Stimulated activated CD4-positive, alpha-beta T cell treated with anti-CD3 and anti-CD28 coated beads, TNF-alpha, amount 100 ng/mL, for 4 hours (primary cell): ENCODE data around the gene PHKB.
"Not testable (repeated sequence)": the region's sequence is repeated elsewhere in the genome, so short reads cannot be mapped to it uniquely, and the experiment has no call there.

Experiments used
- DNase-seq, 3 experiments: peaks; one replicate each; pipeline ENCODE4 v3.0.0-alpha.2; 2020; ENCODE audit warnings: low read depth in 3 of 3

Gene PHKB

GRCh38 chr16:47681571-47681970, 220.4 kb downstream of the PHKB start:
- not testable (repeated sequence) for DNase-seq

- DNase-seq: no peak
Measured at GRCh38 chr16:47687694-47688093, 226.6 kb downstream of the PHKB start.

- no peak for DNase-seq
Measured at GRCh38 chr16:47693226-47693625, 232.1 kb downstream of the PHKB start.

GRCh38 chr16:47694543-47694942, 233.4 kb downstream of the PHKB start:
- DNase-seq: no peak

- DNase-seq: no peak
Measured at GRCh38 chr16:47695756-47696155, 234.6 kb downstream of the PHKB start.

GRCh38 chr16:47697826-47698225, 236.7 kb downstream of the PHKB start:
- DNase-seq: no peak

- DNase-seq: no peak
Measured at GRCh38 chr16:47699106-47699505, 238.0 kb downstream of the PHKB start.

- no peak for DNase-seq
Measured at GRCh38 chr16:47700857-47701587, 239.9 kb downstream of the PHKB start.

- DNase-seq: no peak
Measured at GRCh38 chr16:47705266-47705665, 244.1 kb downstream of the PHKB start.

GRCh38 chr16:47711809-47712208, 250.7 kb downstream of the PHKB start:
- no peak for DNase-seq

GRCh38 chr16:47712276-47713224, 251.4 kb downstream of the PHKB start:
- no peak for DNase-seq

GRCh38 chr16:47713225-47713595, 252.1 kb downstream of the PHKB start:
- DNase-seq: no peak

GRCh38 chr16:47715442-47716083, 254.4 kb downstream of the PHKB start:
- DNase-seq: no peak

GRCh38 chr16:47716571-47716970, 255.4 kb downstream of the PHKB start:
- no peak for DNase-seq

- DNase-seq: no peak
Measured at GRCh38 chr16:47719713-47720112, 258.6 kb downstream of the PHKB start.

- DNase-seq: no peak
Measured at GRCh38 chr16:47721006-47721637, 260.0 kb downstream of the PHKB start.

GRCh38 chr16:47722046-47722445, 260.9 kb downstream of the PHKB start:
- no peak for DNase-seq

- no peak for DNase-seq
Measured at GRCh38 chr16:47724115-47724785, 263.1 kb downstream of the PHKB start.

- DNase-seq: no peak
Measured at GRCh38 chr16:47725188-47725695, 264.1 kb downstream of the PHKB start.

GRCh38 chr16:47726031-47726675, 265.0 kb downstream of the PHKB start:
- DNase-seq: no peak

- no peak for DNase-seq
Measured at GRCh38 chr16:47727131-47727530, 266.0 kb downstream of the PHKB start.
